Femur (tissue), 1 donor: Measurements from ENCODE around the gene MYBPC2.
"Not testable (repeated sequence)": the region's sequence is repeated elsewhere in the genome, so short reads cannot be mapped to it uniquely, and the experiment has no call there.

Experiments
- DNase-seq: peaks from one replicate; pipeline ENCODE4 v3.0.0-alpha.2; 2017

The MYBPC2 gene

GRCh38 chr19:50460161-50460765 is 27.6 kb downstream of the MYBPC2 start:
- DNase-seq: no peak

- DNase-seq: peak; percentile 74
Measured at GRCh38 chr19:50461066-50461875, 28.6 kb downstream of the MYBPC2 start.

- DNase-seq: no peak
Measured at GRCh38 chr19:50462970-50463369, 30.3 kb downstream of the MYBPC2 start.

DNA sequence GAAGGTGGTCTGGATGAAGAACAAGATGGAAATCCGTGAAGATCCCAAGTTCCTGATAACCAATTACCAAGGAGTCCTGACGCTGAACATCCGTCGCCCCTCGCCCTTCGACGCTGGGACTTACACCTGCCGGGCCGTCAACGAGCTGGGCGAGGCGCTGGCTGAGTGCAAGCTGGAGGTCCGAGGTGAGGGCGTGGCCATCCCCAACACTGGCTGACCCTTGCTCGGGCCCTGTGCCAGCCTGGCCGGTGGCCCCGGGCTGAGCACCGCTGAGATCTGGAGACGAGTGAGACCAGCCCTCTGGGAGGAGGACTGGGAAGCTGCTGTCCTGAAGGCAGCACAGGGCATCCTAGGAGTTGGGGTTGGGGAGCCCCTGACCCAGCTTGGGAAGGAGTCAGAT is 31.7 kb downstream of the MYBPC2 start:
- no peak for DNase-seq

DNA sequence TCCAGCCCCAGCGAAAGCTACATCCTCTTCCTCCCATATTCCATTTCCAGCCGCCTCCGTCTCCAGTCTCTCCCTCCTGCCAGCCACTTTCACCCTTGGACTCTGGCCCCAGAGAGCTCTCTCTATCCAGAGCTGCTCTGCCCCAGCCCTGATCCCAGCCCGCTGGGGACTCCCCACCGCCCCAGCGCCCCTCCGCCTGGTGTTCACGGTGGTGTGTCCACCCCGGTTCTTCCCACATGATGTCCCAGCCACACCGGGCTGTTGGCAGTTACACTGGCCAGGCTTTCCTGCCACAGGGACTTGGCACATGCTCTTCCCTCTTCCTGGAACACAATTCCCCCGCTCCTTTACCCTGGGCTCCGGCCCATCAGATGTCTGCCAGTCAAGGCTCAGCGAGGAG is 32.3 kb downstream of the MYBPC2 start:
- no peak for DNase-seq

DNA sequence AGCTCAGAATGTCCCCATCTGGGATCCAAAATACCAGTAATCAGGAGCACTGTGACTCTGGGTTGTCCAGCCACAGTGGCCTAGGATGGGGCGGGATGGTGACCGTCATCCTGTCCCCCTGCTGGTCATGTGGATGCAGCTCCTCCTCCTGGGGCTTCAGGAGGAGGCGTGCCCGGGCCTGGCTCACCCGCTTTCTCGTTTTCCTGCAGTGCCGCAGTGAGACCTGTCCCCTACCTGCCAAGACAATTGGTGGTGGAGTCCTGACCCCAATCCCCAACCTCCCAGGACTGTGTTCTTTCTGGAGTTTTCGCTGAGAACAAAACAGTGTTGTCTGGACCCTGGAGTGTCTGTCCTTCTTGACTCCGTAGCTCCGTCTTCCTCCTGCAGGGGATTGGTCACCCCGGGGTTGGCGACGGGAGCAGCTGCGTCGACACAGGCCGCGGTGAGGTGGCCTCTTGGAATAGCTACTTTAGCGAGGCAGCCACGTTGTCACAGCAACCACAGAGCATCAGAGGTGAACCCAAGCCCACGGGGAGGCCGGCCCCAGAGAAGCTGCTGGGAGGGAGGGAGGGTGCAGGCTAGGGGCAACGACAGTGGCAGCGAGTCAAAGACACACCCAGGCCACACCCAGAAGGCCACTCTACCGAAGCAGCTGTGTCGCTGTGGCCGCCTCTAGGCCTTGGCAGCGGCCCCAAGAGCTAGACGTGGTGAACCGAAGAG is 33.5 kb downstream of the MYBPC2 start:
- peak; percentile 80 for DNase-seq

- no peak for DNase-seq
Measured at GRCh38 chr19:50466706-50467039, 34.0 kb downstream of the MYBPC2 start.

DNA sequence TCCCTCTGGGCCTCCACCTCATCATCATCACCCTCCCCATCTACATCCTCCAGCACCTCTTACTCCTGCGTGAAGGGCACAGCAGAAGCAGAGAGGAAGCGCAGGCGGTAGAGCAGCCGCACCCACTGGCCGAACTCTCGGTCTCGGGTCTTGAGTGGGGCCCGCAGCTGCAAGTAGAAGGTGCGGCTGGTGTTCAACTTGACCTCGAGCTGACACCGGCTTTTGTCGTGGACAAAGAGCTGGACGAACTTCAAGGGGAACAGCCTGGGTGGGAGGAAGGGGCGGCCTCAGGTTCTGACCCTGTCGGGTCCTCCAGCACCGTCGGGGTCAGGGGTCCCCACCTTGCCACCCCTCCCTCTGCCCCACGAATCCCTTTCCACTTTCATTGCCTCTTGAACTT is 34.9 kb downstream of the MYBPC2 start:
- DNase-seq: no peak

DNA sequence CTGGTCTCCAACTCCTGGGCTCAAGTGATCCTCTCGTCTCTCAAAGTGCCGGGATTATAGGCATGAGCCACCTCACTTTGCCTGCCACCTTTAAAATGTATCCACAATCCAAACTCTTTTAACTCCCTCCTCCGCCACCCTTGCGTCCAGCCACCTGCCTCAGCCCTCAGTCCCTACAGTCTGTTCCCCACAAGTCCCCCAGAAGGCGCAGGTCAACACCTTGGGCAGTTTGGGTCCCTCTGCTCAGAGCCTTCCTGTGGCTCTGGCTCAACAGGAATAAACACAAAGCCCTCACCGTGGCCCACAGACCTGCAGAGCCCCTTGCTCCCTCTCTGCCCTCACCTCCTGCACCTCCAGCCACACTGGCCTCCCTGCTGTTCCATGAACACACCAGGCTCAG is 36.1 kb downstream of the MYBPC2 start:
- DNase-seq: no peak

- DNase-seq: not testable (repeated sequence)
Measured at GRCh38 chr19:50473336-50473735, 40.6 kb downstream of the MYBPC2 start.

GRCh38 chr19:50475101-50475568 is 42.4 kb downstream of the MYBPC2 start:
- no peak for DNase-seq

DNA sequence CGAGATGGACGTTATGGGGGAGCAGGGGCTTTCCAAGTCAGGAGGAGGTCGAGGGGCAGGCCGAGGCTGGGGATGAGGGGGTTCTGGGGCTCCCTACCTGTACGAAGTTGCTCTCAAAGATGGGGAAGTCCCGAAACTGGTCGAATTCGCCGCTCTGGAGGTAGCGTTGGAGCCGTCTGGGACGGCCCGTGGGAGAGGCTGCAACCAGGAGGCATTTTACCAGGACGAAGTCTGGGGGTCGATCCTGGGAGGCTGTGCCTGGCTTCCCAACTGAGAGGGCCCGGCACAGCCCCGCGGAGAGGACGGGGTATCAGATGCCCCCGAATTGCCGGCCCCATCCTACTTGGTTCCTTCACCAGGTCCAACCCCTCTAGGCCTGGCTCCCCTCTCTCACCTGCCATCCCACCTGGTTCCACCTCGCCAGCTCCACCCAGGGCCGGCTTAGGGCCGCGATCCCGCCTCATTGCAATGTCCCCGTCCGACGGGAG is 43.1 kb downstream of the MYBPC2 start:
- DNase-seq: no peak

DNA sequence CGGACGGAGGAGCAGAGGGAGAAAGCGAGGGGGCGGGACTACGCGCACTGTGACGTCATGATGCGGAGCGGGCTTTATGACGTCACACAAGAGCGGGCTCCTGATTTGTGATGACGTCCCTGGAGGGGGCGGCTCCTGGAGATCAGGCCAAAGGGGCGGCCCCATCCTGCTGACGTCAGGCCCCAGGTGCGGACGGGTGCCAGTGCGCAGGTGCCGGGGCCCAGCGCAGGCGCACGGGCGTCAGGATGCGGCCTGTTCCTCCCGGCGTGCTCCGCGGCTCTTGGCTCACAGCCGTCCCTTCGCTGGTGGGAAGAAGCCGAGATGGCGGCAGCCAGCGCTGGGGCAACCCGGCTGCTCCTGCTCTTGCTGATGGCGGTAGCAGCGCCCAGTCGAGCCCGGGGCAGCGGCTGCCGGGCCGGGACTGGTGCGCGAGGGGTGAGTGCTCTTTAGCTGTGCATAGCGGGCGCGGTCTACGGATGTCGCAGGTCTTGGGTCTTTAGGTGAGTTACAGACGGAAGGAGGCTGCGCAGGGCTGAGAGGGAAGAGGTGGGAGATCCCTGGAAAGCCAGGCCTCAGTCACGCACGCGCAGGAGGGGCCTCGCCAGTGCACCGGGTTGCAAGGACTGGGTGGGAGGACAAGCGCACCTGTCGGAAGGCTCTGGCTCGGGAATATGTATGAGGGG is 43.7 kb downstream of the MYBPC2 start, which contains the start of the genes EMC10 and GARIN5A:
Gene EMC10, plus strand, starts transcription at position 284 of the 683 bp plus-strand sequence. Its CDS starts 38 bp downstream, at position 322.
Gene GARIN5A, minus strand, starts transcription at position 625 of the 683 bp plus-strand sequence. Its CDS starts 460 bp downstream, at position 165.
- DNase-seq: peak; percentile 95

GRCh38 chr19:50476907-50477238 is 44.2 kb downstream of the MYBPC2 start:
- DNase-seq: no peak

- no peak for DNase-seq
Measured at GRCh38 chr19:50477751-50478515, 45.2 kb downstream of the MYBPC2 start.

DNA sequence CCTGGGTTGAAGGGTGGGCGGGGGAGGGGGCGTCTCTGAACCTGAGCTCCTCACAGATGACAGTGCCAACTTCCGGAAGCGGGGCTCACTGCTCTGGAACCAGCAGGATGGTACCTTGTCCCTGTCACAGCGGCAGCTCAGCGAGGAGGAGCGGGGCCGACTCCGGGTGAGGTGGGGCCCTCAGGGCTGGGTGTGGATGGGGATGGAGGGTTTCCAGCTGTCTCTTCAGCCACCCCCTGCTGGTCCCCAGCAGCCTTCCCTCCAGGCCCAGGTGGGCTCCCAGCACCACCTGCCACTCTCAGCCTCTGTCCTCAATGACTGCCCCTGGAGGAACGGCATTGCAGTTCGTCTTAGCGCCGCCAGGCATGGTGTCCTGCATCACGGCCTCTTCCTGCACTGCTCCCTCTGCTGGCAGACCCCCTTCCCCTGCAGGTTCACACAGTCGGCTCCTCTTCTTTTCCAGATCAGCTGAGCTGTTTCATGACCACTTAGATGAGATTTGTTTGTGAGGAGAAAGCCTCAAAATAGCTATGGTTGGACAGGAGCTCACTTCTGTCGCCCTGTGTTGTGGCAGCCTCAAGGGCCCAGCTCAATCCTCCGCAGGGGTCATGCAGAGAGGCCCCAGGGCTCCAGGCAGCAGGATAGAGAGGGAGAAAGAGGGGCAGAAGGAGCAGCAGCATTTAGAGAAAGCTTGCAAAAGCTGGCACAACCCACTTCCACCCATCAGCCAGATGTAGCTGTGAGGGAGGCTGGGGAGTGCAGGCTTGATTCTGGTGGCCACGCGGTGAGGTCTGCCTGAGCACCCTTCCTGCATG is 46.4 kb downstream of the MYBPC2 start:
- DNase-seq: no peak

DNA sequence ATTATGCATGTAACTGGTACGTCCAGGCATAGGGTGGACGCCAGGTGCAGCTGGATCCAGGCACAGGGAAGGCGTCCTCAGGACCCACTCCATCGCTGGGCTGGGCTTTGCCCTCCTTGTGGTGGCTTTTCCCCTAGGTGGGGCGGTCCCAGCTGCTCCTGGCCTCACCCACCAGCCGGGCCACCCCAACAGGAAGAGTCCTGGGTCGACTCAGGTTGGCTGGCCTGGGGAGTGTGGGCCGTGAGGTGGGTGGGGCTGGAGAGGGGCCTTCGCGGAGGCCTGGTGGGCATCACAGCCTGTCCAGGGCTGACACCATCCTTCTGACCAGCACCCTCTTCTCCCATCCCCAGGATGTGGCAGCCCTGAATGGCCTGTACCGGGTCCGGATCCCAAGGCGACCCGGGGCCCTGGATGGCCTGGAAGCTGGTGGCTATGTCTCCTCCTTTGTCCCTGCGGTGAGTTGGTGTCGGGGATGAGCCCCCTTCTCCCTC is 47.1 kb downstream of the MYBPC2 start:
- no peak for DNase-seq

DNA sequence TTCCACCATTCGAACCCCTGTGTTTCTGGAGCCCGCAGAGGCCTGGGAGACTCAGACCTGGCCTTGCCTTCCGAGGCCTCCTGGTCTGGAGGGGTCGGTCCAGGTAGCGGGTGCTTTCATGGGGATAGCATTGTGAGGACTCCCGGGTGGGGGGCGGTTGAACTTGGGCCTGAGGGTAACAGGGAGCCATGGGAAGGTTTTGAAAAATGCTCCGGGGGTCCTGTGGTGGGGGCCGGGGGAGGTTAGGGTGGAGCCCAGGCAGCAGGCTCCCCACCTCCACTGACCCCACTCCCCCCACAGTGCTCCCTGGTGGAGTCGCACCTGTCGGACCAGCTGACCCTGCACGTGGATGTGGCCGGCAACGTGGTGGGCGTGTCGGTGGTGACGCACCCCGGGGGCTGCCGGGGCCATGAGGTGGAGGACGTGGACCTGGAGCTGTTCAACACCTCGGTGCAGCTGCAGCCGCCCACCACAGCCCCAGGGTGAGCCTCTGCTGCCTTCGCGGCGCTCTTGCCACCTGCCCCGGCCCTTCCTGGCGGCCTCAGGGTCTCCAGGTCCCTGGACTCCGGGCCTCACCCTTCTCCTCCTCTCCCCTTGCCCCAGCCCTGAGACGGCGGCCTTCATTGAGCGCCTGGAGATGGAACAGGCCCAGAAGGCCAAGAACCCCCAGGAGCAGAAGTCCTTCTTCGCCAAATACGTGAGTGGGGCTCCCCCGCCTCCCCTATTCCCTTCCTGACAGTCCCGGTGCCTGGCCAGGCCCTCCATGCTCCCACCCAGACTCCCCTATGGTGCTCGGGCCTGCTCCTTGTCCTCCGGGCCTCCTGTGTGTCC is 47.8 kb downstream of the MYBPC2 start:
- no peak for DNase-seq

GRCh38 chr19:50481351-50482149 is 48.9 kb downstream of the MYBPC2 start:
- no peak for DNase-seq
